ENCODE results near the gene HRH3. TPM values are rescaled to one million over a fixed set of nuclear protein-coding genes. Genes with fewer than 3 reads are reported as not detected.

The HRH3 gene
- total and polyA plus RNA-seq, 2 donors (not counting 1 experiment from before 2014, with no cell fraction given): not detected

GRCh38 chr20:62197311-62197710, 22.8 kb downstream of the HRH3 start:
- ATAC-seq (ENCODE audit: low read depth) (no peak), DNase-seq (no peak)
- no peaks in the 10 kb centered on the region for H3K27me3 Mint-ChIP-seq
- Histone ChIP-seq H3K36me3 (replicated peaks in 1 of 2; ENCODE audit: control extremely low read depth in 1 of 2, control insufficient read depth in 1 of 2, extremely low read depth in 1 of 2, insufficient read depth in 2 of 2, low read length in 1 of 2) (peaks cover 0 to 38% of the 10 kb centered on the region in 2 experiments), H2AFZ (ENCODE audit: insufficient read depth, low read depth, low read length, poor library complexity, severe bottlenecking) (no peak overlapping the region), H4K20me1 (ENCODE audit: control insufficient read depth, insufficient read depth, low read length, poor library complexity, severe bottlenecking) (peaks cover 4% of the 10 kb centered on the region), H3K9ac (ENCODE audit: low read length) (no peak overlapping the region), H3K4me1 (ENCODE audit: control insufficient read depth in 2 of 2, insufficient read depth in 2 of 2, low read length in 2 of 2) (peaks cover 16 to 17% of the 10 kb centered on the region in 2 donors), H3K9me3 (ENCODE audit: control extremely low read depth in 1 of 3, control insufficient read depth in 2 of 3, insufficient read depth in 1 of 3, low read length in 2 of 3) (no peaks in the 10 kb centered on the region), H3K79me2 (ENCODE audit: control insufficient read depth, insufficient read depth, low read length) (peaks cover 11% of the 10 kb centered on the region), H3K4me3 (ENCODE audit: control extremely low read depth in 1 of 5, extremely low read depth in 1 of 5, insufficient read depth in 1 of 5, low read depth in 2 of 5, low read length in 4 of 5) (no peak overlapping the region), H3K27me3 (replicated peaks in 1 of 4; ENCODE audit: control extremely low read depth in 1 of 4, control insufficient read depth in 3 of 4, insufficient read depth in 4 of 4, low read length in 3 of 4) (no peaks in the 10 kb centered on the region), H3K27ac (ENCODE audit: low read length in 2 of 2) (no peak overlapping the region), H3K4me2 (replicated peaks; ENCODE audit: low read depth, low read length, poor library complexity, severe bottlenecking) (no peak overlapping the region)
- no peak overlapping the region for H3K4me3 Mint-ChIP-seq
- POLR2A ChIA-PET: no interaction called here
- CTCF ChIA-PET: no interaction called here
- H3K27ac Mint-ChIP-seq: no peak overlapping the region
- WGBS (ENCODE audit: insufficient coverage): 56% methylated on average over 1 of the region's 9 CpGs
- no peaks in the 10 kb centered on the region for H3K9me3 Mint-ChIP-seq (ENCODE audit: insufficient read depth)
- intact Hi-C loops (cut with micrococcal nuclease): no loop called here
- peaks cover 26% of the 10 kb centered on the region for H3K4me1 Mint-ChIP-seq
- TF ChIP-seq CTCF (IDR thresholded peaks at IDR 0.05): no peak

- no CpG with 5 or more reads among the region's 10 CpGs for WGBS (ENCODE audit: insufficient coverage)
- no peak overlapping the region for H3K4me2 ChIP-seq (replicated peaks; ENCODE audit: low read depth, low read length, poor library complexity, severe bottlenecking)
- TF ChIP-seq CTCF (IDR thresholded peaks at IDR 0.05) (no peak), EZH2 (IDR thresholded peaks at IDR 0.05; ENCODE audit: borderline replicate concordance, insufficient read depth, low read depth, low read length, poor library complexity, severe bottlenecking) (no peak)
- DNase-seq (no peak), ATAC-seq (ENCODE audit: low read depth) (no peak)
- H3K79me2 ChIP-seq (ENCODE audit: control insufficient read depth, insufficient read depth, low read length): peaks cover 19% of the 10 kb centered on the region
- no peak overlapping the region for H3K4me3 ChIP-seq (ENCODE audit: control extremely low read depth in 1 of 5, extremely low read depth in 1 of 5, insufficient read depth in 1 of 5, low read depth in 2 of 5, low read length in 4 of 5)
- H3K27me3 ChIP-seq (replicated peaks in 1 of 4; ENCODE audit: control extremely low read depth in 1 of 4, control insufficient read depth in 3 of 4, insufficient read depth in 4 of 4, low read length in 3 of 4): no peaks in the 10 kb centered on the region
- ChIA-PET POLR2A (no interaction called here), CTCF (no interaction called here)
- peaks cover 0 to 43% of the 10 kb centered on the region in 2 experiments for H3K36me3 ChIP-seq (replicated peaks in 1 of 2; ENCODE audit: control extremely low read depth in 1 of 2, control insufficient read depth in 1 of 2, extremely low read depth in 1 of 2, insufficient read depth in 2 of 2, low read length in 1 of 2)
- peaks cover 16% of the 10 kb centered on the region for H3K4me1 Mint-ChIP-seq
- H3K9me3 ChIP-seq (ENCODE audit: control extremely low read depth in 1 of 3, control insufficient read depth in 2 of 3, insufficient read depth in 1 of 3, low read length in 2 of 3): no peaks in the 10 kb centered on the region
- no peak overlapping the region for H3K27ac ChIP-seq (ENCODE audit: low read length in 2 of 2)
- H3K4me3 Mint-ChIP-seq: no peak overlapping the region
- H3K4me1 ChIP-seq (ENCODE audit: control insufficient read depth in 2 of 2, insufficient read depth in 2 of 2, low read length in 2 of 2): peaks cover 7 to 8% of the 10 kb centered on the region in 2 donors
- H4K20me1 ChIP-seq (ENCODE audit: control insufficient read depth, insufficient read depth, low read length, poor library complexity, severe bottlenecking): peaks cover 9% of the 10 kb centered on the region
- H2AFZ ChIP-seq (ENCODE audit: insufficient read depth, low read depth, low read length, poor library complexity, severe bottlenecking): no peak overlapping the region
- H3K27me3 Mint-ChIP-seq: no peaks in the 10 kb centered on the region
- H3K9me3 Mint-ChIP-seq (ENCODE audit: insufficient read depth): no peaks in the 10 kb centered on the region
- H3K27ac Mint-ChIP-seq: no peak overlapping the region
- no peak overlapping the region for H3K9ac ChIP-seq (ENCODE audit: low read length)
- intact Hi-C loops (cut with micrococcal nuclease): no loop called here
Observed at GRCh38 chr20:62196286-62196685, 23.8 kb downstream of the HRH3 start.

All from B cell (primary cell).